NCI-H1048 (cell line): ENCODE results near the gene NRARP.
"Not testable (repeated sequence)": the region's sequence is repeated elsewhere in the genome, so short reads cannot be mapped to it uniquely, and the experiment has no call there.

Source experiments
- DNase-seq: peaks from one replicate; lab custom pipeline; 2025; lab: John Stamatoyannopoulos, UW

Gene NRARP

GRCh38 chr9:137276473-137277328, 25.4 kb downstream of the NRARP start:
- DNase-seq = no peak

GRCh38 chr9:137275588-137276472, 26.2 kb downstream of the NRARP start:
- DNase-seq = no peak

- DNase-seq = no peak
Observed at GRCh38 chr9:137275203-137275587, 26.9 kb downstream of the NRARP start.

GRCh38 chr9:137273611-137274320, 28.3 kb downstream of the NRARP start:
- no peak for DNase-seq

- no peak for DNase-seq
Observed at GRCh38 chr9:137273095-137273490, 29.0 kb downstream of the NRARP start.

- DNase-seq = no peak
Observed at GRCh38 chr9:137272241-137273094, 29.6 kb downstream of the NRARP start.

GRCh38 chr9:137271696-137272076, 30.4 kb downstream of the NRARP start:
- DNase-seq = no peak

GRCh38 chr9:137270929-137271695, 31.0 kb downstream of the NRARP start:
- DNase-seq = no peak

- no peak for DNase-seq
Observed at GRCh38 chr9:137269231-137269772, 32.8 kb downstream of the NRARP start.

- DNase-seq = no peak
Observed at GRCh38 chr9:137268538-137269201, 33.4 kb downstream of the NRARP start.

- no peak for DNase-seq
Observed at GRCh38 chr9:137267933-137268355, 34.1 kb downstream of the NRARP start.

GRCh38 chr9:137266585-137267453, 35.3 kb downstream of the NRARP start:
- no peak for DNase-seq

GRCh38 chr9:137266162-137266527, 35.9 kb downstream of the NRARP start:
- no peak for DNase-seq

GRCh38 chr9:137265496-137266161, 36.4 kb downstream of the NRARP start:
- no peak for DNase-seq

- no peak for DNase-seq
Observed at GRCh38 chr9:137264067-137264466, 38.0 kb downstream of the NRARP start.

GRCh38 chr9:137263506-137263905, 38.6 kb downstream of the NRARP start:
- no peak for DNase-seq

- no peak for DNase-seq
Observed at GRCh38 chr9:137262909-137263285, 39.2 kb downstream of the NRARP start.

GRCh38 chr9:137262173-137262908, 39.7 kb downstream of the NRARP start:
- DNase-seq = not testable (repeated sequence)
